Neural cell (in vitro differentiated cells): ENCODE measurements around the gene STIM2. TPM values are rescaled to one million over a fixed set of nuclear protein-coding genes. Genes with fewer than 3 reads are reported as not detected.

Experiments used
- H2AFZ ChIP-seq: fragments of 200-600, 300-800 bp; sonication (generic), shearing (Covaris generic); 2 replicates; pipeline ENCODE4 v1.6.0; 2014; ENCODE audit warnings: low read depth, mild to moderate bottlenecking, antibody characterized with exemption, low read length, moderate library complexity
- H3F3A ChIP-seq: fragments of 200-600 bp; shearing (Covaris generic); 2 replicates; pipeline ENCODE4 v1.6.1; 2016; ENCODE audit warnings: mild to moderate bottlenecking, moderate library complexity, mixed read lengths, antibody characterized with exemption, low read length; ENCODE audit not compliant: insufficient read depth, poor library complexity, severe bottlenecking
- H3K27ac ChIP-seq: fragments of 200-600, 300-800 bp; sonication (generic), shearing (Covaris generic); 2 replicates; pipeline ENCODE4 v1.5.1; 2014; ENCODE audit warnings: mild to moderate bottlenecking, low read length, moderate library complexity
- H3K27me3 ChIP-seq: fragments of 300-800, 200-600 bp; sonication (generic), shearing (Covaris generic); 2 replicates; pipeline ENCODE4 v1.6.0; 2014; ENCODE audit warnings: mild to moderate bottlenecking, low read depth, low read length, moderate library complexity; ENCODE audit not compliant: insufficient read depth
- H3K36me3 ChIP-seq: fragments of 300-800, 200-600 bp; sonication (generic), shearing (Covaris generic); 2 replicates; pipeline ENCODE4 v1.5.1; 2014; ENCODE audit warnings: mild to moderate bottlenecking, antibody characterized with exemption, low read length, moderate library complexity; ENCODE audit not compliant: insufficient read depth
- H3K4me2 ChIP-seq: fragments of 300-800, 200-600 bp; sonication (generic), shearing (Covaris generic); 2 replicates; pipeline ENCODE4 v1.6.0; 2014; ENCODE audit warnings: mild to moderate bottlenecking, low read length
- H3K4me3 ChIP-seq: fragments of 300-800, 200-600 bp; sonication (generic), shearing (Covaris generic); 2 replicates; pipeline ENCODE4 v1.5.1; 2014; ENCODE audit warnings: mild to moderate bottlenecking, low read length, moderate library complexity
- H3K79me2 ChIP-seq: fragments of 200-600 bp; shearing (Covaris generic); replicated peaks from 2 replicates; pipeline ENCODE4 v1.6.0; 2014; ENCODE audit warnings: mild to moderate bottlenecking, low read length, moderate library complexity; ENCODE audit not compliant: insufficient read depth
- H3K9ac ChIP-seq: fragments of 300-800, 200-600 bp; sonication (generic), shearing (Covaris generic); 2 replicates; pipeline ENCODE4 v1.6.1; 2016; ENCODE audit warnings: mild to moderate bottlenecking, low read length, mixed read lengths
- H3K9me2 ChIP-seq: fragments of 200-600 bp; shearing (Covaris generic); 2 replicates; pipeline ENCODE4 v1.6.1; 2016; ENCODE audit warnings: mild to moderate bottlenecking, low read length, mixed read lengths; ENCODE audit not compliant: insufficient read depth
- H3K9me3 ChIP-seq: fragments of 200-600, 300-800 bp; sonication (generic), shearing (Covaris generic); 2 replicates; pipeline ENCODE4 v1.6.1; 2016; ENCODE audit warnings: mild to moderate bottlenecking, mixed run types, low read length, moderate library complexity, mixed read lengths
- H4K20me1 ChIP-seq: fragments of 200-600 bp; shearing (Covaris generic); 2 replicates; pipeline ENCODE4 v1.6.1; 2016; ENCODE audit warnings: mild to moderate bottlenecking, mixed run types; ENCODE audit not compliant: insufficient read depth
- EP300 ChIP-seq: fragments of 450-650 bp; conservative IDR thresholded peaks from 2 replicates; pipeline ENCODE4 v1.6.1; 2014; ENCODE audit warnings: antibody characterized with exemption, mild to moderate bottlenecking, moderate library complexity; ENCODE audit not compliant: poor library complexity, severe bottlenecking
- EZH2 ChIP-seq: fragments of 200-600, 300-800 bp; shearing (Covaris generic), sonication (generic); IDR thresholded peaks from 2 replicates; pipeline ENCODE4 v1.6.1; 2014; ENCODE audit warnings: antibody characterized with exemption, low read length, borderline replicate concordance, mild to moderate bottlenecking; ENCODE audit not compliant: insufficient read depth, poor library complexity, severe bottlenecking
- MXI1 ChIP-seq: fragments of 450-650 bp; conservative IDR thresholded peaks from 2 replicates; pipeline ENCODE4 v1.6.1; 2014; ENCODE audit warnings: antibody characterized with exemption, mild to moderate bottlenecking; ENCODE audit not compliant: poor library complexity, severe bottlenecking
- POLR2AphosphoS5 ChIP-seq: IDR thresholded peaks from 2 replicates; pipeline ENCODE4 v1.6.1; 2012
- RAD21 ChIP-seq: fragments of 450-650 bp; conservative IDR thresholded peaks from 2 replicates; pipeline ENCODE4 v1.6.1; 2014; ENCODE audit warnings: antibody characterized with exemption, mild to moderate bottlenecking, moderate library complexity
- SMC3 ChIP-seq: fragments of 450-650 bp; conservative IDR thresholded peaks from 2 replicates; pipeline ENCODE4 v1.6.1; 2014; ENCODE audit warnings: antibody characterized with exemption, mild to moderate bottlenecking, moderate library complexity; ENCODE audit not compliant: poor library complexity
- TAF1 ChIP-seq: IDR thresholded peaks from 2 replicates; pipeline ENCODE4 v1.6.1; 2012; ENCODE audit warnings: low read depth
- polyA plus RNA-seq: library from polyadenylated mRNA; depleted of rRNA; stranded (reverse); fragments of >200 nt; gene quantifications from 2 replicates; pipeline ENCODE4 v1.2.3, GENCODE V29; 2014
- TF ChIP-seq, protein P1 (sequence below): fragments of 450-650 bp; IDR thresholded peaks from 2 replicates; pipeline ENCODE4 v1.5.1; 2014; ENCODE audit warnings: antibody characterized with exemption, mild to moderate bottlenecking, moderate library complexity; ENCODE audit not compliant: poor library complexity, severe bottlenecking
- TF ChIP-seq, protein P2 (sequence below): IDR thresholded peaks from 2 replicates; pipeline ENCODE4 v1.6.1; 2012; ENCODE audit warnings: borderline replicate concordance

STIM2 gene
- polyA plus RNA-seq, 1 donor from 2014 or later: 25.3 TPM

DNA sequence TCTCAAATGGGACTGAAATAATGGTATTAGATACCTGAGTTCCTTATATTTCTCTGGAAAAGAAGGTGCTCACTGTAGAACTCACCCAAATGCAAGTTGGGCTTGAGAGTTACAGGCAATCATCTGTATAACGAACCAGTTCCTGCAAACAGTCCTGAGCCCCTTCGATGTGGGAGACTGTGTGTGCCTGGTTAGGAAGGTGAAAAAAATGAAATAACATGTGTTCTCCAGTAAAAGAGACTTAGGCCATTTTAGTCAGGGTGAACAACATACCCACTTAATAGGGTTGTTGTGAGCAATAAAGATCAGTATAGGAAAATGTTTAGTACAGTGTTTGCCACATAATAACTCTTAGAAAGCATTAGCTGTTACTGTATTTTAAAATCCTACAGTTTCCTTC, 23.4 kb downstream of the STIM2 start:
- H3K4me2 ChIP-seq: no peak overlapping the region
- no peaks in the 10 kb centered on the region for H3K27me3 ChIP-seq
- no peak overlapping the region for H3K9ac ChIP-seq
- H3K79me2 ChIP-seq: peaks cover 2% of the 10 kb centered on the region
- no peaks in the 10 kb centered on the region for H4K20me1 ChIP-seq
- H3K9me2 ChIP-seq: no peaks in the 10 kb centered on the region
- H2AFZ ChIP-seq: no peak overlapping the region
- H3F3A ChIP-seq: no peaks in the 10 kb centered on the region
- H3K36me3 ChIP-seq: no peaks in the 10 kb centered on the region
- no peak overlapping the region for H3K4me3 ChIP-seq
- no peaks in the 10 kb centered on the region for H3K9me3 ChIP-seq
- no peak overlapping the region for H3K27ac ChIP-seq
- TF ChIP-seq RAD21 (no peak), EP300 (no peak), EZH2 (no peak), TAF1 (no peak), MXI1 (no peak), SMC3 (no peak), POLR2AphosphoS5 (no peak)
- TF ChIP-seq, protein P1, sequence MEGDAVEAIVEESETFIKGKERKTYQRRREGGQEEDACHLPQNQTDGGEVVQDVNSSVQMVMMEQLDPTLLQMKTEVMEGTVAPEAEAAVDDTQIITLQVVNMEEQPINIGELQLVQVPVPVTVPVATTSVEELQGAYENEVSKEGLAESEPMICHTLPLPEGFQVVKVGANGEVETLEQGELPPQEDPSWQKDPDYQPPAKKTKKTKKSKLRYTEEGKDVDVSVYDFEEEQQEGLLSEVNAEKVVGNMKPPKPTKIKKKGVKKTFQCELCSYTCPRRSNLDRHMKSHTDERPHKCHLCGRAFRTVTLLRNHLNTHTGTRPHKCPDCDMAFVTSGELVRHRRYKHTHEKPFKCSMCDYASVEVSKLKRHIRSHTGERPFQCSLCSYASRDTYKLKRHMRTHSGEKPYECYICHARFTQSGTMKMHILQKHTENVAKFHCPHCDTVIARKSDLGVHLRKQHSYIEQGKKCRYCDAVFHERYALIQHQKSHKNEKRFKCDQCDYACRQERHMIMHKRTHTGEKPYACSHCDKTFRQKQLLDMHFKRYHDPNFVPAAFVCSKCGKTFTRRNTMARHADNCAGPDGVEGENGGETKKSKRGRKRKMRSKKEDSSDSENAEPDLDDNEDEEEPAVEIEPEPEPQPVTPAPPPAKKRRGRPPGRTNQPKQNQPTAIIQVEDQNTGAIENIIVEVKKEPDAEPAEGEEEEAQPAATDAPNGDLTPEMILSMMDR: no peak
- TF ChIP-seq, protein P2, sequence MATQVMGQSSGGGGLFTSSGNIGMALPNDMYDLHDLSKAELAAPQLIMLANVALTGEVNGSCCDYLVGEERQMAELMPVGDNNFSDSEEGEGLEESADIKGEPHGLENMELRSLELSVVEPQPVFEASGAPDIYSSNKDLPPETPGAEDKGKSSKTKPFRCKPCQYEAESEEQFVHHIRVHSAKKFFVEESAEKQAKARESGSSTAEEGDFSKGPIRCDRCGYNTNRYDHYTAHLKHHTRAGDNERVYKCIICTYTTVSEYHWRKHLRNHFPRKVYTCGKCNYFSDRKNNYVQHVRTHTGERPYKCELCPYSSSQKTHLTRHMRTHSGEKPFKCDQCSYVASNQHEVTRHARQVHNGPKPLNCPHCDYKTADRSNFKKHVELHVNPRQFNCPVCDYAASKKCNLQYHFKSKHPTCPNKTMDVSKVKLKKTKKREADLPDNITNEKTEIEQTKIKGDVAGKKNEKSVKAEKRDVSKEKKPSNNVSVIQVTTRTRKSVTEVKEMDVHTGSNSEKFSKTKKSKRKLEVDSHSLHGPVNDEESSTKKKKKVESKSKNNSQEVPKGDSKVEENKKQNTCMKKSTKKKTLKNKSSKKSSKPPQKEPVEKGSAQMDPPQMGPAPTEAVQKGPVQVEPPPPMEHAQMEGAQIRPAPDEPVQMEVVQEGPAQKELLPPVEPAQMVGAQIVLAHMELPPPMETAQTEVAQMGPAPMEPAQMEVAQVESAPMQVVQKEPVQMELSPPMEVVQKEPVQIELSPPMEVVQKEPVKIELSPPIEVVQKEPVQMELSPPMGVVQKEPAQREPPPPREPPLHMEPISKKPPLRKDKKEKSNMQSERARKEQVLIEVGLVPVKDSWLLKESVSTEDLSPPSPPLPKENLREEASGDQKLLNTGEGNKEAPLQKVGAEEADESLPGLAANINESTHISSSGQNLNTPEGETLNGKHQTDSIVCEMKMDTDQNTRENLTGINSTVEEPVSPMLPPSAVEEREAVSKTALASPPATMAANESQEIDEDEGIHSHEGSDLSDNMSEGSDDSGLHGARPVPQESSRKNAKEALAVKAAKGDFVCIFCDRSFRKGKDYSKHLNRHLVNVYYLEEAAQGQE: no peak

DNA sequence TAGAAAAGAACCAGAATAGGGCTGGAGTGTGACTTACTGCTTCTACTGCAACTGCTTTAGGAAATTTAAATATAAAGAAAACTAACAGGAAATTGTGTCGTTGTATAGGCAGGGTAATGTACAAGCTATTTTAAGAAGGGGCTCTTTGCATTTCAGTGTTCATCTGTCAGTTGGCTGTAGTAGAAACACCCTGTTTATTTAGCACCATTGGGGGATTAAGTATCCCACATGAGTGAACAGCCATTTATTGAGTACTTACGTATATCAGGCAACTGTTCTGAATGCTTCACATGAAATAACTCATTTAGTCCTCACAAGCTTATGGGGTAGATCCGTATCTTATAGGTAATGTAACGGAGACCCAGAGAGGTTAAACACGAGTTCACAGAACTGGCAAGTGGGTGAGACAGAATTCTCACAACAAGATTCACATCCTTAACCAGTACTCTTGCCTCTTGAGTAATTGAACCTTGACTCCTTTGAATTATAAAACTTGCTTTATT, 23.9 kb downstream of the STIM2 start:
- Histone ChIP-seq H3K79me2 (peaks cover 2% of the 10 kb centered on the region), H3K4me2 (no peak overlapping the region), H3K9me2 (no peaks in the 10 kb centered on the region), H2AFZ (no peak overlapping the region), H3F3A (no peaks in the 10 kb centered on the region), H3K4me3 (no peak overlapping the region), H3K27me3 (no peaks in the 10 kb centered on the region), H3K9ac (no peak overlapping the region), H3K36me3 (no peaks in the 10 kb centered on the region), H3K27ac (no peak overlapping the region), H3K9me3 (no peaks in the 10 kb centered on the region), H4K20me1 (no peaks in the 10 kb centered on the region)
- TF ChIP-seq EZH2 (no peak), SMC3 (no peak), EP300 (no peak)
- TF ChIP-seq, protein P2: no peak
- TF ChIP-seq, protein P1: no peak
